ENCODE results near the gene EIPR1. TPM values are rescaled to one million over a fixed set of nuclear protein-coding genes. Genes with fewer than 3 reads are reported as not detected.

EIPR1 gene
- total and polyA plus RNA-seq, 4 donors = 12.0 to 26.8 (median 23.4) TPM

DNA sequence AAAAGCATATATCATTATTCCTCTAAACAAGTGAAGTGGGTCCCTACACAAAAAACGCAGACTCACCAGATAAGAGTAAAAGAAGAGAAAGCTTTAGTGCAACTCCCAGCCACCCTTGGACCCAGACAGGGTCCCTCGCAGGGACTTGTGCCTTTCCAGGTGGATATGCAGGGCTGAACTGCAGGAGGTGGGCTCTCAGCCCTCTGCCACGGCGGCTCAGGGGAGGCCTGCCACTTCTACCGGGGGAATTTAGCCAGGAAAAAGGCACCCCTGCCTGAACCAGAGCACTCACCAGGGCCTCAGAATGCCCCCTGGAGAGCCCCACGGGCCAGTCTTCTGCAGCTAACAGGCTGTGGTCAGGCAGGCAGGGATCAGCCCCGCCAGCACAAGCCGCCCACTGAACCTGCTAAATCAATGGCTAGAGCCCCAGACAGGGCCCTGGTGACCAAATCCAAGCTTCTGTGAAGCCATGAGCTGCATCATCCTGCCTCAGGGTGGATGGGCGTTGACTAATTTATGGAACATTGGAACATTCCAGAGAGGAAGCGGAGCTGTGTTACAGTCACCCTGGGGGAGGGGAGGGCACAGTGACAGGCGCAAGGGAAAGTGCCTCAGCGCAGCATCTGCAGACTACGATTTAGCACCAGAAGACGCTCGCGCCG, 209.3 kb downstream of the EIPR1 start:
- TF ChIP-seq, protein P1, sequence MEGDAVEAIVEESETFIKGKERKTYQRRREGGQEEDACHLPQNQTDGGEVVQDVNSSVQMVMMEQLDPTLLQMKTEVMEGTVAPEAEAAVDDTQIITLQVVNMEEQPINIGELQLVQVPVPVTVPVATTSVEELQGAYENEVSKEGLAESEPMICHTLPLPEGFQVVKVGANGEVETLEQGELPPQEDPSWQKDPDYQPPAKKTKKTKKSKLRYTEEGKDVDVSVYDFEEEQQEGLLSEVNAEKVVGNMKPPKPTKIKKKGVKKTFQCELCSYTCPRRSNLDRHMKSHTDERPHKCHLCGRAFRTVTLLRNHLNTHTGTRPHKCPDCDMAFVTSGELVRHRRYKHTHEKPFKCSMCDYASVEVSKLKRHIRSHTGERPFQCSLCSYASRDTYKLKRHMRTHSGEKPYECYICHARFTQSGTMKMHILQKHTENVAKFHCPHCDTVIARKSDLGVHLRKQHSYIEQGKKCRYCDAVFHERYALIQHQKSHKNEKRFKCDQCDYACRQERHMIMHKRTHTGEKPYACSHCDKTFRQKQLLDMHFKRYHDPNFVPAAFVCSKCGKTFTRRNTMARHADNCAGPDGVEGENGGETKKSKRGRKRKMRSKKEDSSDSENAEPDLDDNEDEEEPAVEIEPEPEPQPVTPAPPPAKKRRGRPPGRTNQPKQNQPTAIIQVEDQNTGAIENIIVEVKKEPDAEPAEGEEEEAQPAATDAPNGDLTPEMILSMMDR (IDR thresholded peaks at IDR 0.05; ENCODE audit: control extremely low read depth, extremely low read depth) = no peak
- ATAC-seq (ENCODE audit: insufficient read depth, low FRiP score) = no peak
- peak in 1 of 3 donors; percentile 15 for DNase-seq
- WGBS, 2 donors = 78 to 81% methylated on average over 17 of the region's 17 CpGs
- Histone ChIP-seq H3K4me3 (no peak overlapping the region), H3K27me3 (ENCODE audit: control insufficient read depth in 3 of 3, insufficient read depth in 3 of 3, low read length in 2 of 3) (no peaks in the 10 kb centered on the region), H3K27ac (ENCODE audit: low read depth in 1 of 2, low read length in 1 of 2) (no peak overlapping the region), H3K4me1 (ENCODE audit: control insufficient read depth in 5 of 5, insufficient read depth in 5 of 5, low read length in 5 of 5) (peaks cover 0 to 2% (median 0%) of the 10 kb centered on the region in 5 donors), H3K9me3 (ENCODE audit: control insufficient read depth in 4 of 4, insufficient read depth in 3 of 4, low read length in 3 of 4) (peaks cover 0 to 3% (median 1%) of the 10 kb centered on the region in 4 donors), H3K9ac (ENCODE audit: insufficient read depth in 1 of 2, low read length in 2 of 2) (no peak overlapping the region), H3K36me3 (ENCODE audit: control insufficient read depth in 4 of 4, insufficient read depth in 4 of 4, low read length in 4 of 4) (peaks cover 0 to 8% (median 1%) of the 10 kb centered on the region in 4 donors)

DNA sequence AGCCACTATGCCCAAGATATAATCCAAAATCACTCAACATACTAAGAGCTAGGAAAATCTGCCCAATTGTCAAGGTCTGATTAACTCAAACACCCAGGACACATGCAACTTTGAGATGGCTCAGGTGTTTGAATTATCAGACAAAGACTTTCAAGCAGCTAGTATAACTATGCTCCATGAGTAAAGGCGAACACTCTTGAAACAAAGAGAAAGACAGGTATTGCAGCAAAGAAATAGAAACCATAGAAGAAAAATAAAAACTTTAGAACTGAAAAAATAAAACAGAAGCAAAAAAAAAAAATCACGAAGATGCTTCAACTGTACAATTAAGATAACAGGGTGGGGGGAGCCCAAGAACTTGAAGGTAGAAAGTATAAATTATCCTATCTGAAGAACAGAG, 214.2 kb downstream of the EIPR1 start:
- no peak overlapping the region for H3K9ac ChIP-seq (ENCODE audit: insufficient read depth in 1 of 2, low read length in 2 of 2)
- no peak overlapping the region for H3K27ac ChIP-seq (ENCODE audit: low read depth in 1 of 2, low read length in 1 of 2)
- H3K9me3 ChIP-seq (ENCODE audit: control insufficient read depth in 4 of 4, insufficient read depth in 3 of 4, low read length in 3 of 4) = peaks cover 0 to 15% (median 4%) of the 10 kb centered on the region in 4 donors
- DNase-seq (no peak), ATAC-seq (ENCODE audit: insufficient read depth, low FRiP score) (no peak)
- TF ChIP-seq, protein P1 (IDR thresholded peaks at IDR 0.05; ENCODE audit: control extremely low read depth, extremely low read depth) = no peak
- peaks cover 0 to 3% (median 0%) of the 10 kb centered on the region in 4 donors for H3K36me3 ChIP-seq (ENCODE audit: control insufficient read depth in 4 of 4, insufficient read depth in 4 of 4, low read length in 4 of 4)
- WGBS, 2 donors = 95 to 97% methylated on average over 2 of the region's 2 CpGs
- no peaks in the 10 kb centered on the region for H3K27me3 ChIP-seq (ENCODE audit: control insufficient read depth in 3 of 3, insufficient read depth in 3 of 3, low read length in 2 of 3)
- H3K4me3 ChIP-seq = no peak overlapping the region
- H3K4me1 ChIP-seq (ENCODE audit: control insufficient read depth in 5 of 5, insufficient read depth in 5 of 5, low read length in 5 of 5) = no peaks in the 10 kb centered on the region

DNA sequence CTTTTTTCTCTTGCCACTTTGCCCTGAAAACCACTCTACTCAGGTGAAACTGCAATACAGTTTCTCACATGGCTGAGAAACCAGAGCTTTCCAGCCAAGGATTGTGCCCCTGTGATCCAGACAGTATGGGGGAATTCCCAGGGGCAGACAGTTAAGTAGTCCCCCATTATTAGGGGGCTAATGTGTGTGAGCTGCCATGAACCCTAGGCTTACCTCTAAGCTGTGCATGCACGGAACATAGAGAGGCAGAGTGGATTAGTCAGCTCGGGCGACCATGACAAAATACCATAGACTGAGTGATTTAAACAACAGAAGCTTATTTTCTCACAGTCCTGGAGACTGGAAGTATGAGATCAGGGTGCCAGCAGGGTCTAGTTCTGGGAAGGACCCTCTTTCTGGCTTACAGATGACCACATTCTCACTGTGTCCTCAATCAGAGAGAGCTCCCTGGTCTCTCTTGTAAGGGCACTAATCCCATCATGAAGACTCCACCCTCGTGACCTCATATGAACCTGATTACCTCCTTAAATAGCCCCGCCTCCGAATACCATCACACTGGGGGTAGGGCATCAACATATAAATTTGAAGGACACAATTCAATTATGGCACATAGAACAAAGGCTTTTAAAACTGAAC, 215.1 kb downstream of the EIPR1 start:
- 87 to 98% methylated on average over 6 of the region's 6 CpGs for WGBS, 2 donors
- H3K9me3 ChIP-seq (ENCODE audit: control insufficient read depth in 4 of 4, insufficient read depth in 3 of 4, low read length in 3 of 4) = peaks cover 0 to 16% (median 4%) of the 10 kb centered on the region in 4 donors
- TF ChIP-seq, protein P1 (IDR thresholded peaks at IDR 0.05; ENCODE audit: control extremely low read depth, extremely low read depth) = no peak
- no peak overlapping the region for H3K4me3 ChIP-seq
- no peaks in the 10 kb centered on the region for H3K4me1 ChIP-seq (ENCODE audit: control insufficient read depth in 5 of 5, insufficient read depth in 5 of 5, low read length in 5 of 5)
- ATAC-seq (ENCODE audit: insufficient read depth, low FRiP score) (no peak), DNase-seq (no peak)
- no peak overlapping the region for H3K9ac ChIP-seq (ENCODE audit: insufficient read depth in 1 of 2, low read length in 2 of 2)
- H3K36me3 ChIP-seq (ENCODE audit: control insufficient read depth in 4 of 4, insufficient read depth in 4 of 4, low read length in 4 of 4) = peaks cover 0 to 3% (median 0%) of the 10 kb centered on the region in 4 donors
- H3K27me3 ChIP-seq (ENCODE audit: control insufficient read depth in 3 of 3, insufficient read depth in 3 of 3, low read length in 2 of 3) = no peaks in the 10 kb centered on the region
- H3K27ac ChIP-seq (ENCODE audit: low read depth in 1 of 2, low read length in 1 of 2) = no peak overlapping the region
